ELF-1 (cell line): ENCODE results near the gene SGK1.

Experiments
- DNase-seq: peaks from one replicate; pipeline ENCODE4 v3.0.0-alpha.2; 2016; ENCODE audit warnings: low read depth, low spot score

Gene SGK1

GRCh38 chr6:134171517-134171916 is 146.4 kb downstream of the SGK1 start:
- DNase-seq = no peak

GRCh38 chr6:134170844-134171243 is 147.1 kb downstream of the SGK1 start:
- no peak for DNase-seq

- DNase-seq = no peak
Measured at GRCh38 chr6:134169871-134170486, 147.9 kb downstream of the SGK1 start.

DNA sequence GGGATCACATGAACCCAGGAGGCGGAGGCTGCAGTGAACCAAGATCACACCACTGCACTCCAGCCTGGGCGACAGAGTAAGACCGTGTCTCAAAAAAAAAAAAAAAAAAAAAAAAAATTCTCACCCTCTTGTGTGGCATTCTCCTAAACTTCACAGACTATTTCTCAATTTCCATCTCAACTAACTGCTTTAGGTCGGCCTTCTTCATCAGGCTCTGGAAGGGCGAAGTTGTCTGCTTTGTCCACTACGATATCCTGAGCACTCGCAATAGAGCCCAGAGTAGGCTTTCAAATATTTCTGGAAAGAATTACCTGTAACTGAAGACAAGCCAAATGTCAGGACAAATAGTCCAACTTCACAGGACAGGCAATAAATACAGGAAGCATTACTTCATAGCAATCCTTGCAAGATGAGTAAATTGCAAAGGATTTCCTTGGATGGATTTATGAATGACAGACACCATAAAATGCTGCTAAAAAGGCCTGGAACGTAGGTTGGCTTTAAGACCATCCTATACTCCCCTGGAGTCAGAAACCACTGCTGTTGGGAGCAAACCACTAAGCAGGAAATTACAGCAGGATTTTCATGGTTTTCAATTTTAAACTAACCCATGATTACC is 149.2 kb downstream of the SGK1 start:
- DNase-seq = no peak

DNA sequence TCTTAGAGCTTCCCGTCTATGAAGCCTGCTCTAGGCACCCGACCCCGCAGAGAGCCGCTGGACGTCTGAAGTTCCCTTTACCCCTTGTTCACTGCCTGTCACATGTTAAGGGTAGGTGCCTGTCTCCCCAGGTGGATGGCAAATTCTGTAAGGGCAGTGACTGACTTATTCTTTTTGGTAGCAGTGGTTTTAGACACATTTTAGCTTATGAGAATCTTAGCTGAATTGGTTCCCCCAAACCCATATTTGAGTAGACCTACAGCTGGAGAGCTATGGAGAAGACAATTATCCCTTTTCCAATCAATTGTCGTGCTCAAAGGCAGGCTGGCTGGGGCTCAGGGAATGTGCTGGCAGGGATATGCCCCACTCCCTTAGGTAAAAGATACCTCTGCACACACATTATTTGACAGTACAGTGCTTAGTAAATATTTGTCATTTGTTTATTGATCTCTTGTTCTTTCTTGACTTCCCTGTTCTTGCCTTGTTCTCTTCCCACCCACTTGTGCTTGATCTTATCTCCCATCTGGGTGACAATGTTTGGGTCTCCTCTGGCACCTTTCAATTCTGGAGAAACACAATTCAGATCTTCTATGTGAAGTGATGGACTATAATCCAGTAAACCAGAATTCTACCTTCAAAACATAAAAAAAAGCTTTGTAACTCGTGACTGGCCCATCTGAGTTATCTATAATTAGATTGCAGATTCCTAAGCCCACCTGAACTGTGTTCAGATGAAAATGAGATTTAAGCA is 151.2 kb downstream of the SGK1 start:
- DNase-seq = no peak

DNA sequence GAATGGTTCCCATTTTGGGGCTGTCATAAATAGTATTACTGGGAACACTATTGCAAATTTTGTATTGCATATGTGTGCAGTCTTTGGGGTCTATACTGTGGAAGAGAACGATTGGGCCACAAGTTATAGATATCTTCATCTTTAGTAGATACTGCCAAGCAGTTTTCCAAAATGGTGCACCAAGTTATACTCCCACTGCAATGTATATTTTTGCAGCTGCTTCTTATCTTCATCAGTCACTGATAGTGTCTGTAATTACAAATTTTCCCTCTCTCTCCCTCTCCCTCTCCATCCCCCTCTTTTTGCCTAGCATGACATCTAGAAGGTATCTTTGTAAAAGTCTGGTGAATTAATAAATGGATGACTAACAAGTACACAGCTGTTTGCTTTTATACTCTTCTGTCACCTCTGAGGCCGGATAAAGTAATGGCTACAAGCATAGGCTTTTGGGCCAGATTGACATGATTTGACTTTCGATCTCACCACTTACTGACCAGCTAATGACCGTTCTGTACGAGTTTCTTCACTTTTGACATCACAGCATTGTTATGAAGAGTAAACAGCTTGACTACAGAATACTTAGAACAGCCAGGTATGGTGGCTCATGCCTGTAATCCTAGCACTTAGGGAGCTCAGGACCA is 152.2 kb downstream of the SGK1 start:
- no peak for DNase-seq

- DNase-seq = no peak
Measured at GRCh38 chr6:134164300-134164699, 153.6 kb downstream of the SGK1 start.

DNA sequence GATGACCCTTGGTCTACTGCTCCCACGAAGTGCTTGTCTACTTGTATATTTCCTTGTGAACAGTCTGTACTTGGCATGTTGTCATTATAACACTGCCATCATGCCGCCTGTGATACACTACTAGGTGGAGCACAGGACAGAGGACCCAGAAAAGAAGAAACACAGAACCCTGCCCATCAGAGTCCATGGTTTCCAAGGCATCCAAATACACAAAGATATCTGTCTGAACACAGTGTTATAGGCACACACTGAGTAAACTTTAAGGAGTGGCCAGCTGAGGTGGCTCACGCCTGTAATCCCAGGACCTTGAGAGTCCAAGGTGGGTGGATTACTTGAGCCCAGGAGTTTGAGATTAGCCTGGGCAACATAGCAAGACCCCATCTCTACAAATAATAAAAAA is 155.0 kb downstream of the SGK1 start:
- no peak for DNase-seq

GRCh38 chr6:134161041-134161440 is 156.9 kb downstream of the SGK1 start:
- peak; percentile 42 for DNase-seq

- DNase-seq = no peak
Measured at GRCh38 chr6:134152767-134153485, 165.0 kb downstream of the SGK1 start.

- no peak for DNase-seq
Measured at GRCh38 chr6:134148566-134148965, 169.3 kb downstream of the SGK1 start.

GRCh38 chr6:134147034-134147533 is 170.8 kb downstream of the SGK1 start:
- no peak for DNase-seq

DNA sequence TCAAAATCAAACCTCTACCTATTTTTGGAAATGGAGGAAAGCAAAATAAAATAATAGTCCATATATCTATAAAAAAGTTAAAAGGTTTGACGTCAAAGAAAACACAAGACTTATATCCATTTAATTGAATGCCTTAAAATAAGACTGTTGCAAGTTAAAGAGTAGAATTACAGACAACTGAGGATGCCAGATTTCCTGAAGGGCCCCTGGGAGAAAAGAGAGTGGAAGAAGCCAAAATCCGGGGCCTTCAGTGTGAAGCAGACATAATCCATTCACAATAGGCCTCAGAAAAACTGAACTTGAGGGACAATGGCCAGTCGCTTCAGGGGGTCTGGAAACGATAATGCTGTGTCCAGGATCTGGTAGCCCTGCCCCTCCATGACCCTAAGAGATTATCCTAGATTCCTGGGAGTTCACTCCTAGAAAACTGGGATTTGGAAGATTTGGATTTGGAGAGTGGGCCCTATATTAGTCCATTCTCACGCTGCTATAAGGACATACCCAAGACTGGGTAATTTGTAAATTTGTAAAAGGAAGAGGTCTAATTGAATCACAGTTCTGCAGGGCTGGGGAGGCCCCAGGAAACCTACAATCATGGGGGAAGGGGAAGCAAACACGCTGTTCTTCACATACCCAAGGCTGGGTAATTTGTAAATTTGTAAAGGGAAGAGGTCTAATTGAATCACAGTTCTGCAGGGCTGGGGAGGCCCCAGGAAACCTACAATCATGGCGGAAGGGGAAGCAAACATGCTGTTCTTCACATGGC is 171.5 kb downstream of the SGK1 start:
- no peak for DNase-seq

- no peak for DNase-seq
Measured at GRCh38 chr6:134145786-134146185, 172.1 kb downstream of the SGK1 start.

DNA sequence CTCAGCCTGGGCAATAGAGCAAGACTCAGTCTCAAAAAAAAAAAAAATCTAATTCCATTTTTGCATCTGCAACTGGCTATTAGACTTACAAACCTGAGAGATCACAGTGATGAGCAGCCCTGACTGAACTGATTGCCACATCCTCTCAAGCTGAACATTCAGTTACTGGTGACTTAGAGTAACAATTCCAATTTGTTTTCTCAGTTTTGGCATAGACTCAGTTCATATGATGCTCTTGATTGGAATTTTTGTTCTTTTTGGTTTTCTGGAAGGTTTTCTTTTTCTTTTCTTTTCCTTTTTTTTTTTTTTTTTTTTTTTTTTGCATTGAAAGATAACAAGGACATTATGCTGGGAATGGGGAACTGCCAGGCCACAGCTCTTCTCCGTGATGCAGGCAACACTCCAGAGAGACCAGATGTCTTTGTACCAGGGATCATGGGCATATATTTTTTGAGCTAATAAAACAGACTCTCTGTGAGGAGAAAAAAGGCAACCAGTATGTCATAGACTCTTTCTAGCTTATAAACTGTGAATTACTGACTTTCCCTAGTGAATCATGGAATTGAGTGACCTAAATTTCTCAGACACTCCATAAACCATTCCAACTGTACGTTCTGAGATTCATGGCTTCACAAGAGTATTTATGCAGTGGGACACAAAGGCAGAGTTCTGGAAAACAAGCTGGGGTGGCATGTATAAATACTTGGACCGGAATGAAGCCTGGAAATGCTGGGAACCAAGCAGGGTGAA is 179.5 kb downstream of the SGK1 start:
- DNase-seq = no peak

- DNase-seq = no peak
Measured at GRCh38 chr6:134134654-134135053, 183.3 kb downstream of the SGK1 start.

GRCh38 chr6:134132494-134133141 is 185.3 kb downstream of the SGK1 start:
- no peak for DNase-seq

DNA sequence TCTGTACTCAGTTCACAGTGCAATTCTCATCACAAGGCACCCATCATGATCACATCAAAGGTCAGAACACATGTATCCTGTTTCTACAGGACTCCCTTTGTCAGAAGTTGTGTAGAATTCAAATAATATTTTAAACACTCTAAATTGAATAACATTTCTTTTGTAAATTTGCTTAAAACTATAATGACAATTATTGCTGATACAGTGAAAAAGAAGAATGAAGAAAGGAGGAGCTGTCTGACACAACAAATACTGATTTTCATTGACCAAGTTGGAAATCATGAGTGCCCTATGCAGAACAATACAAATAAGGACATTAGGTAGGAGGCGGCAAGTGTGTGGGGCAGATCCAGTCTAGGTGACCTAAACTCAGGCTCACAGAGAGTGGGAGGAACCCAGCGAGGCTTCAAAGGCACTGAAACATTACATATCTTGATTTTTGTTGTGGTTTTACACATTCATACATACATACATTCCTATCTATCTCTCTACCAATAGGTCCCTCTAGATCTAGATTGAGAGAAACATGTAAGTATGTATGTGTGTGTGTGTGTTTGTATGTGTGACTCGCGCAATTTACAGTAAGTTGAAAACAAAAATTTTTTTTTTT is 186.3 kb downstream of the SGK1 start:
- DNase-seq = no peak

DNA sequence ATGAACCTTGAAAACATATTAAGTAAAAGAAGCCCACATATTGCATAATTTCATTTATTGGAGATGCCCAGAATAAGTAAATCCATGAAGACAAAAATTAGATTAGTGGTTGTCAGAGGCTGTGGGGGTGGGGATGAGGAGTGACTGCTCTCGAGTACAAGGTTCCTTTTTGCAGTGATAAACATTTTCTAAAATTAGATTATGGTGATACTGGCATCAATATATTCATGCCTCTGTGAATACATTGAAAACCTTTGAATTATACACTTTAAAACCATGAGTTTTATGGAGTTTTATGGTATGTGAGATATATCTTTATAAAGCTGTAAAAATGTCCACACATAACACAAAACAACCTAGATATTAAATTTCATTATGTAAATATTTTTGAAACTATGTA is 189.8 kb downstream of the SGK1 start:
- no peak for DNase-seq
